Uterus (tissue), 2 donors: ENCODE measurements around the gene MTF1.

Source experiments
- POLR2A ChIP-seq, 2 donors: fragments of 450-650 bp; IDR thresholded peaks; one replicate each; pipeline ENCODE4 v1.6.1; 2016; ENCODE audit warnings: antibody characterized with exemption in 2 of 2, mild to moderate bottlenecking in 1 of 2, moderate library complexity in 1 of 2
- TF ChIP-seq, protein P1 (sequence below), 4 experiments: fragments of 200-600 bp in 2 of 4; fragments of 450-650 bp in 2 of 4; sonication (generic) in 2 of 4; IDR thresholded peaks; one replicate each; pipeline ENCODE4 v1.5.1; 2016 to 2019; ENCODE audit warnings: antibody characterized with exemption in 4 of 4, mild to moderate bottlenecking in 2 of 4, moderate library complexity in 1 of 4

DNA sequence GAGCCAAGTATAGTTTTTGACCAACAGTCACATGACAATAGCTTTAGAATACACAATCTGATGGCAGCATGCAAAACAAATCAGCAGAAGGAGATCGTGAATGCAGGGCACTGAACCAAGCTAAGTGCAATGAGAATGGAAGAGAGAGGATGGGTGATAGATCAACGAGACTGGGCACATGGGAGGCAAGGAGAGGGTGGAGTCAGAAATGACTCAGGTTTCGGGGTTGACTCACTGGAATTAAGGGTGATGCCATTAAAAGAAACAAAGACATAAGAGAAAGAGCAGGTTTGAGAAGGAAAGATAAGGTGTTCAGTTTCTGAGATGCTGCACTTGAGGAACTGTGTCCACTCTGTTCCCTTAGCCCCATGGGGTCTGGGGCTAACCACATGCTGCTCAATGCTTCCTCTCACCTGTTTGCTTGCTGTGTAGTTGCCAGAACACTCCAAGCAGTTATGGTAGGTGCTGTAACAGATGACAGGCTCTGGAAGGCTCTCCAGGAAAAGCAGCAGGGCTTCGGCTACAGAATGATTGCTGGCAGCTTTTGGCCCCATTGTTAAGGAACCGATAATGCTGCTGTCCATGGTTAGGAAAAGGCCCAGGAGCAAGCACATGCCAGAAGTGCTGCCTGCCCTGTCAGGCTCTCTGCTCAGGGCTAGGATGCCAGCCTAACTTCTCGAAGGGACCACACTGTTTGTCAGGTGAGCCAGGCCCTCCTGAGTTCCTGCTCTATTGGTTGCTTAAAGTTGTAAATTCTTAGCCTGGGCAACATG lies 6.1 kb upstream of the MTF1 start:
- TF ChIP-seq, protein P1, sequence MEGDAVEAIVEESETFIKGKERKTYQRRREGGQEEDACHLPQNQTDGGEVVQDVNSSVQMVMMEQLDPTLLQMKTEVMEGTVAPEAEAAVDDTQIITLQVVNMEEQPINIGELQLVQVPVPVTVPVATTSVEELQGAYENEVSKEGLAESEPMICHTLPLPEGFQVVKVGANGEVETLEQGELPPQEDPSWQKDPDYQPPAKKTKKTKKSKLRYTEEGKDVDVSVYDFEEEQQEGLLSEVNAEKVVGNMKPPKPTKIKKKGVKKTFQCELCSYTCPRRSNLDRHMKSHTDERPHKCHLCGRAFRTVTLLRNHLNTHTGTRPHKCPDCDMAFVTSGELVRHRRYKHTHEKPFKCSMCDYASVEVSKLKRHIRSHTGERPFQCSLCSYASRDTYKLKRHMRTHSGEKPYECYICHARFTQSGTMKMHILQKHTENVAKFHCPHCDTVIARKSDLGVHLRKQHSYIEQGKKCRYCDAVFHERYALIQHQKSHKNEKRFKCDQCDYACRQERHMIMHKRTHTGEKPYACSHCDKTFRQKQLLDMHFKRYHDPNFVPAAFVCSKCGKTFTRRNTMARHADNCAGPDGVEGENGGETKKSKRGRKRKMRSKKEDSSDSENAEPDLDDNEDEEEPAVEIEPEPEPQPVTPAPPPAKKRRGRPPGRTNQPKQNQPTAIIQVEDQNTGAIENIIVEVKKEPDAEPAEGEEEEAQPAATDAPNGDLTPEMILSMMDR (IDR thresholded peaks at IDR 0.05): no peak
- TF ChIP-seq POLR2A (IDR thresholded peaks at IDR 0.05): no peak
